ENCODE results near the gene CFAP70. TPM values are rescaled to one million over a fixed set of nuclear protein-coding genes. Genes with fewer than 3 reads are reported as not detected.

The CFAP70 gene
- total RNA-seq, 4 donors from 2014 or later: 3.9 to 8.1 (median 6.3) TPM

GRCh38 chr10:73225518-73225917 is 133.1 kb downstream of the CFAP70 start:
- TF ChIP-seq, protein P1, sequence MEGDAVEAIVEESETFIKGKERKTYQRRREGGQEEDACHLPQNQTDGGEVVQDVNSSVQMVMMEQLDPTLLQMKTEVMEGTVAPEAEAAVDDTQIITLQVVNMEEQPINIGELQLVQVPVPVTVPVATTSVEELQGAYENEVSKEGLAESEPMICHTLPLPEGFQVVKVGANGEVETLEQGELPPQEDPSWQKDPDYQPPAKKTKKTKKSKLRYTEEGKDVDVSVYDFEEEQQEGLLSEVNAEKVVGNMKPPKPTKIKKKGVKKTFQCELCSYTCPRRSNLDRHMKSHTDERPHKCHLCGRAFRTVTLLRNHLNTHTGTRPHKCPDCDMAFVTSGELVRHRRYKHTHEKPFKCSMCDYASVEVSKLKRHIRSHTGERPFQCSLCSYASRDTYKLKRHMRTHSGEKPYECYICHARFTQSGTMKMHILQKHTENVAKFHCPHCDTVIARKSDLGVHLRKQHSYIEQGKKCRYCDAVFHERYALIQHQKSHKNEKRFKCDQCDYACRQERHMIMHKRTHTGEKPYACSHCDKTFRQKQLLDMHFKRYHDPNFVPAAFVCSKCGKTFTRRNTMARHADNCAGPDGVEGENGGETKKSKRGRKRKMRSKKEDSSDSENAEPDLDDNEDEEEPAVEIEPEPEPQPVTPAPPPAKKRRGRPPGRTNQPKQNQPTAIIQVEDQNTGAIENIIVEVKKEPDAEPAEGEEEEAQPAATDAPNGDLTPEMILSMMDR (IDR thresholded peaks at IDR 0.05; ENCODE audit: low read depth): no peak

DNA sequence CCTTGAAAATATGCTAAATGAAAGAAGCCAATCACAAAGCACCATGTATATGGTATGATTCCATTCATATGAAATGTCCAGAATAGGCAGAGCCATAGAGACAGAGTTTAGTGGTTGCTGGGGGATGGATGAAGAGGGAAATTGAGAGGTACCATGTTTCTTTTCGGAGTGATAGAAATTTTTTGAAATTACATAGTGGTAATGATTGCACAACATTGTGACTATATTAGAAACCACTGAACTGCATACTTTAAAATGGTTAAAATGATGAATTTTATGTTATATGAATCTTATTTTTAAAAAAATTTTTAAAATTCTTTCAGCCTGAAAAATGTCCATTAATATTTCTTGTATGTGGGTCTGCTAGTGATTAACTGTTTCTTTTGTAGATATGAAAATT is 137.7 kb downstream of the CFAP70 start:
- TF ChIP-seq, protein P1 (IDR thresholded peaks at IDR 0.05; ENCODE audit: low read depth): no peak

- TF ChIP-seq, protein P1 (IDR thresholded peaks at IDR 0.05; ENCODE audit: low read depth): no peak
These were observed 139.3 kb downstream of the CFAP70 start for GRCh38 chr10:73219384-73219783.

DNA sequence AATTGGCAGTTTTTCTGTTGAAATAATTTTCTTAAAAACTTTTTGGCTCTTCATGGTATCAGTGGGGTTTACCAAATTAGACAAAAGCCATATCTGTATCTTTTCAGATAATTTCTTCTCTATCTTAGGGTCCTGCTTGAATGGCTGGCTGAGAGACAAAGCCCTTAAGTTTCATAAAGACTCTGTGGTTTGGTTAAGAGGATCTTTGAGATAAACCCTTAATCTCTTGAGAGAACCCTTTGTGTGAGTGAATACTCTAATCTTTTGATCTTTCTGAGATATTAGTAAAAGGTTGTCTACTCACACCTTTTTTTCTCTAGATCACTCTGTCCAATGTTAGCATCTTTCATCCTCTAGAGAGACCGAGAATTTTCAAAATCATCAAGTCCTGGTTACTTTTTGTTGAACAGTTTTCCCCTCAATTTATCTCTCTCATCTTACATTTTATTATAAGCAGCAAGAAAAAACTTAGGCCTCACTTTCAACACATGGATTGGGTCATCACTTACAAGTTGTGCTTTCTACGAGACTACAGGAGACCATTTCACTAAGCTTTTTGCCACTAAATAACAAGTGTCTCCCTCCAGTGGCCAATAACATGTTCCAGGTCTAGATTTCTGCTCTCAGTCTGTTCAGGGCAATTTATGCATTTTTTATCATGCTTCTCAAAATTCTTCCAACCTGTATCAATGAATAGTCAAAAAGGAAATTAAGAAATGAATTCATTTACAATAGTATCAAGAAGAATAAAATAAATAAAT is 140.1 kb downstream of the CFAP70 start:
- TF ChIP-seq, protein P1 (IDR thresholded peaks at IDR 0.05; ENCODE audit: low read depth): no peak

- TF ChIP-seq, protein P1 (IDR thresholded peaks at IDR 0.05; ENCODE audit: low read depth): no peak
These were observed 141.0 kb downstream of the CFAP70 start for GRCh38 chr10:73217628-73218027.

- TF ChIP-seq, protein P1 (IDR thresholded peaks at IDR 0.05; ENCODE audit: low read depth): no peak
These were observed 142.9 kb downstream of the CFAP70 start for GRCh38 chr10:73215749-73216148.

DNA sequence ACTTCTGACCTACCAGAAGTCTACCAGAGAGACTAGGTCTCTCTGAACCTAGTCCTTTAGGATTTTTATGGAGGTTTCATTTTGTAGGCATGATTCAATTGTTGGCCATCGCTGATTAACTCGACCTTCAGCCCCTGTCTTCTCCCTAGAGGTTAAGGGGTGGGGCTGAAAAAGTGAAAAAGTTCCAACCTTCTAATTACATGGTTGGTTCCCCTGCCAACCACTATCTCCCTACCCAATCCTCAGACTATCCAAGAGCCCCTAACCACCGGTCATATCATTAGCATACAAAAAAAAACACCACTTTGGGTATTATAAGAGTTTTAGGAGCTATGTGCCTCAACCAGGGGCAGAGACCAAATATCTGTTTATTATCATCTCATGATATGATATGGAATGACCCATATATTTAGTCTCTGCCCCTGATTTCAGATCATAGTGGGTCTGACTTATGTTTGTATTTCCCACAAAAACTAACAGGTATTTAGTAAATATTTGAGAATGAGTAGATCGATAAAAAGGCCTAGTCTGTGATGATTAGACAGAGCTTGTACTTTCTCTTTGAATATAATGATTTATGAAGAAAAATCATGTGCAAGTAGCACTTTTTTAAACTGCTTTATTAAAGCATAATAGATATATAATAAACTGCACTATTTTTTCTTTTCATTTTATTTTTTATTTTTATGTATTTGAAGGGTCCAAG is 147.4 kb downstream of the CFAP70 start:
- TF ChIP-seq, protein P1 (IDR thresholded peaks at IDR 0.05; ENCODE audit: low read depth): no peak
